DND-41 (cell line): ENCODE results near the gene PIEZO1.

ENCODE experiments used
- ATAC-seq: fragments of 200-7000 bp; cut with Tn5 transposase; 3 replicates; pipeline ENCODE4 v1.9.1; 2021; ENCODE audit warnings: low read depth; ENCODE audit not compliant: insufficient read depth
- DNase-seq: peaks from one replicate; pipeline ENCODE4 v3.0.0-alpha.2; 2020
- H2AFZ ChIP-seq: 2 replicates; pipeline ENCODE4 v1.6.0; 2012; ENCODE audit warnings: low read depth, low read length
- H3K27ac ChIP-seq: 2 replicates; pipeline ENCODE4 v1.5.1; 2012; ENCODE audit warnings: low read length, inconsistent platforms
- H3K27me3 ChIP-seq: fragments of 200-600 bp; sonication (generic); 2 replicates; pipeline ENCODE4 v1.6.0; 2012; ENCODE audit warnings: low read length, mild to moderate bottlenecking, inconsistent platforms; ENCODE audit not compliant: insufficient read depth, poor library complexity
- H3K36me3 ChIP-seq: 2 replicates; pipeline ENCODE4 v1.5.1; 2012; ENCODE audit warnings: low read length, inconsistent platforms; ENCODE audit not compliant: insufficient read depth
- H3K4me1 ChIP-seq: 2 replicates; pipeline ENCODE4 v1.5.1; 2012; ENCODE audit warnings: mild to moderate bottlenecking, low read length; ENCODE audit not compliant: insufficient read depth
- H3K4me2 ChIP-seq: 2 replicates; pipeline ENCODE4 v1.6.0; 2012; ENCODE audit warnings: mild to moderate bottlenecking, moderate library complexity, low read length, inconsistent platforms; ENCODE audit not compliant: insufficient read depth
- H3K4me3 ChIP-seq, 2 experiments: fragments of 200-600 bp in 1 of 2; shearing (Covaris generic) in 1 of 2; 2 replicates each; pipeline ENCODE4 v1.5.1; 2012 to 2016; ENCODE audit warnings: inconsistent platforms in 2 of 2, low read length in 2 of 2, mild to moderate bottlenecking in 2 of 2, low read depth in 1 of 2, moderate library complexity in 1 of 2
- H3K79me2 ChIP-seq: 2 replicates; pipeline ENCODE4 v1.6.0; 2012; ENCODE audit warnings: low read length, inconsistent platforms; ENCODE audit not compliant: insufficient read depth
- H3K9ac ChIP-seq: 2 replicates; pipeline ENCODE4 v1.6.0; 2012; ENCODE audit warnings: low read depth, mild to moderate bottlenecking, inconsistent platforms, low read length, moderate library complexity
- H3K9me3 ChIP-seq: 2 replicates; pipeline ENCODE4 v1.5.1; 2012; ENCODE audit warnings: low read length, moderate library complexity, mild to moderate bottlenecking, inconsistent platforms; ENCODE audit not compliant: insufficient read depth, severe bottlenecking
- H4K20me1 ChIP-seq: 2 replicates; pipeline ENCODE4 v1.6.0; 2012; ENCODE audit warnings: low read length; ENCODE audit not compliant: insufficient read depth
- CTCF ChIP-seq: IDR thresholded peaks from 2 replicates; pipeline ENCODE4 v1.5.1; 2012; ENCODE audit warnings: borderline replicate concordance, low read length, moderate library complexity, mild to moderate bottlenecking; ENCODE audit not compliant: poor library complexity, severe bottlenecking; ENCODE audit errors: extremely low read depth
- EZH2 ChIP-seq: IDR thresholded peaks from 3 replicates; pipeline ENCODE4 v1.6.1; 2012; ENCODE audit warnings: borderline replicate concordance, low read depth, mild to moderate bottlenecking, moderate library complexity, low read length, inconsistent platforms; ENCODE audit not compliant: severe bottlenecking

Gene PIEZO1

GRCh38 chr16:88700322-88700635 lies 84.7 kb downstream of the PIEZO1 start:
- H3K9ac ChIP-seq = peak overlapping the region; percentile 78

GRCh38 chr16:88699180-88699579 lies 85.8 kb downstream of the PIEZO1 start:
- H3K9me3 ChIP-seq = no peaks in the 10 kb centered on the region
- TF ChIP-seq EZH2 (no peak), CTCF (no peak)
- H3K4me3 ChIP-seq = no peak overlapping the region
- H3K4me2 ChIP-seq = no peak overlapping the region
- DNase-seq (no peak), ATAC-seq (no peak)
- H3K27ac ChIP-seq = no peak overlapping the region
- H3K27me3 ChIP-seq = no peaks in the 10 kb centered on the region
- H3K79me2 ChIP-seq = peaks cover 43% of the 10 kb centered on the region
- no peak overlapping the region for H3K9ac ChIP-seq
- H3K36me3 ChIP-seq = peaks cover 58% of the 10 kb centered on the region
- H3K4me1 ChIP-seq = peaks cover 43% of the 10 kb centered on the region
- no peak overlapping the region for H2AFZ ChIP-seq
- peaks cover 26% of the 10 kb centered on the region for H4K20me1 ChIP-seq

More at GRCh38 chr16:88700322-88700635, 84.7 kb downstream of the PIEZO1 start:
- Histone ChIP-seq H3K27ac (peak overlapping the region; percentile 71), H3K9me3 (no peaks in the 10 kb centered on the region), H3K4me1 (peaks cover 54% of the 10 kb centered on the region), H3K27me3 (no peaks in the 10 kb centered on the region), H3K4me3 (0 out of 4 replicates have a peak overlapping the region, but pooled peaks of 1 of the 2 experiments have one; percentile 60), H3K79me2 (peaks cover 53% of the 10 kb centered on the region), H3K4me2 (peak overlapping the region; percentile 100), H2AFZ (no peak overlapping the region), H3K36me3 (peaks cover 58% of the 10 kb centered on the region), H4K20me1 (peaks cover 34% of the 10 kb centered on the region)
- no peak for ATAC-seq
- no peak for DNase-seq
- TF ChIP-seq EZH2 = no peak
- no peak for TF ChIP-seq CTCF

- Histone ChIP-seq H2AFZ (no peak overlapping the region), H3K4me1 (peaks cover 38% of the 10 kb centered on the region), H3K79me2 (peaks cover 37% of the 10 kb centered on the region), H3K27me3 (no peaks in the 10 kb centered on the region), H3K9me3 (no peaks in the 10 kb centered on the region), H3K27ac (no peak overlapping the region), H3K36me3 (peaks cover 58% of the 10 kb centered on the region), H3K4me2 (no peak overlapping the region), H3K4me3 (no peak overlapping the region), H3K9ac (no peak overlapping the region), H4K20me1 (peaks cover 20% of the 10 kb centered on the region)
- no peak for ATAC-seq
- no peak for DNase-seq
- no peak for TF ChIP-seq EZH2
- TF ChIP-seq CTCF = no peak
Measured at GRCh38 chr16:88698646-88699045, 86.4 kb downstream of the PIEZO1 start.
